Stimulated activated CD8-positive, alpha-beta memory T cell treated with anti-CD3 and anti-CD28 coated beads, Interleukin-4, amount 100 ng/mL, for 1 hour (primary cell): Measurements from ENCODE around the gene HIGD1C.
"Not testable (repeated sequence)": the region's sequence is repeated elsewhere in the genome, so short reads cannot be mapped to it uniquely, and the experiment has no call there.

Source experiments
- DNase-seq, 2 donors: peaks; one replicate each; pipeline ENCODE4 v3.0.0-alpha.2; 2020; ENCODE audit warnings: low read depth in 2 of 2, low spot score in 1 of 2

Gene HIGD1C

DNA sequence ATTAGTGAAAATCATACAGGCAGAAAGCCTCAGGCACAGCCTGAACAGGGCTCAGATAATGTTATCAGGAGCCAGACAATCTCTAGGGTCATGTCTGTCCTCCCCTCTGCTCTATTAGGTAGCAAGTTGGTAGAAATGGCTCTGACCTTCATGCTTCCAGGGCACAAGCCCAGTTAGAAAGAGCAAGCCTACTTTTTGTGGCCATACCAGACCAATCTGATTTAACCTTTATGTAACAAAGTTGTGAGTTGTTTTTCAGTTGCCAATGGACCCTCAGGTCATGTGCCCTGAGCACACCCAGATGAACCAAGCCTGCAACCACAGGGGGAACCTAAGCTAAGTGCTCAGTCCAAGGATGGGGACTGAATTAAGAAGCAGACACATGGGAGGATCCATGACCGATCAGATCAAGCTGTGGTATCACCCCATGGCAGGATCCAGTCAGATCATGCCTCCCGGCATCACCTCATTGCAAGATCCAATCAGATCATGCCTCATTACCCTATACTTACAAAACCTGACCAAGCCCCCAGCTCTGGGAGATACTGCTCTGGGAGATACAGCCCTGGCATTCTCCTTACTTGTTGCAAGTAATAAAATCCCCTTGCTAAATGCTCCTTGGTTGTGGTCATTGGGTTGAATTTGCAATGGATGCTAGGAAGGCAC, 18.8 kb upstream of the HIGD1C start:
- DNase-seq = no peak

DNA sequence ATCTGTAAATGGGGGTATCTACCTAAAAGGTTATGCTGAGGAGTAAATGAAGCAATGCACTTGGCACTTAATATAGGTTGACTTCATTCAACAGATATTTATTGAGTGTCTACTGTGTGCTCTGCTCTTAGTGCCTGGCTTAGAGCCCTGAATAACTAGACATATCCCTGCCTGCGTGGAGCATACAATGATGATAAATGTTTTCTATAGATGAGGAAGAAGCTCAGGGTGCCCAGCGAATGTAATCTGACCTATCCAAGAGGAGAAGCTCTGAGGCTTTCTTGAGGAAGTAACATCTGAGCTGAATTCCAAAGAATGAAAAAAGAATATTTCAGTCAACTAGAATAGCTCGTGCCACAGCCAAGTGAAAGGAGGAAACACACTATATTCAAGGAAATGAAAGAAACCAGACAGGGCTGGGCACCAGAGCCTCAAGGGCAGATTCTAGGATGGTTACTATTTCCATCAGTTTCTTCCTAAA, 17.9 kb upstream of the HIGD1C start:
- no peak for DNase-seq

DNA sequence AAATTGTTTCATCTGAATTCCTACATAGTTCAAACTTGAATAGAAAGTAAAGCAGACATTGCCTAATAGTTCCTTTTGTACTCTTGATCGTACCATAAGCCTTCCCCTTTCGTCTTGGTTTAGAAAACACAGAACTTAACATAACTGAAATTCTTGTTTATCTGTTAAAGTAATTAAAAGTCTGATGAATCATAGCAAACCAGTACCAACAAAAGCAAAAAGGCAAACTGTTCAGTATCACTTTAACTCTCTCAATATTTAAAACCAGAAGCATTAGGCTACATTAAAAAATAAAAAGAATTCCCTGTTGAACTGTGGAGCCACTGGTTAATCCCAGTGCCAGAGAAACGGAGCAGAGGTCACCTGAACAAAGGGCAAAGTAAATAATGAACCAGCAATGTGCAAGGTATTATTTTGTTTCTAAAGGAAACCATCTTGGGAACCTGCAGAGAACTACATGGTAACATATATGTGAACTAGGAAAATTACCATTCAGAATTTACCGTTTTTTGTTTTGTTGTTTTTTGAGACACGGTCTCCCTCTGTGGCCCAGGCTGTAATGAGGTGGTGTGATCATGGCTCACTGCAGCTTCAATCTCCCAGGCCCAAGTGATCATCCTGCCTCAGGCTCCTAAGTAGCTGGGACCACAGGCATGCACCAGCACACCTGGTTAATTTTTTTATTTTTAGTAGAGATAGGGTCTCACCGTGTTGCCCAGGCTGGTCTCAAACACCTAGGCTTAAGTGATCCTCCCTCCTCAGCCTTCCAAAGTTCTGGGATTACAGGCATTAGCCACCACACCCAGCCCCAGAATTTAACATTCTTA, 17.1 kb upstream of the HIGD1C start:
- no peak for DNase-seq

DNA sequence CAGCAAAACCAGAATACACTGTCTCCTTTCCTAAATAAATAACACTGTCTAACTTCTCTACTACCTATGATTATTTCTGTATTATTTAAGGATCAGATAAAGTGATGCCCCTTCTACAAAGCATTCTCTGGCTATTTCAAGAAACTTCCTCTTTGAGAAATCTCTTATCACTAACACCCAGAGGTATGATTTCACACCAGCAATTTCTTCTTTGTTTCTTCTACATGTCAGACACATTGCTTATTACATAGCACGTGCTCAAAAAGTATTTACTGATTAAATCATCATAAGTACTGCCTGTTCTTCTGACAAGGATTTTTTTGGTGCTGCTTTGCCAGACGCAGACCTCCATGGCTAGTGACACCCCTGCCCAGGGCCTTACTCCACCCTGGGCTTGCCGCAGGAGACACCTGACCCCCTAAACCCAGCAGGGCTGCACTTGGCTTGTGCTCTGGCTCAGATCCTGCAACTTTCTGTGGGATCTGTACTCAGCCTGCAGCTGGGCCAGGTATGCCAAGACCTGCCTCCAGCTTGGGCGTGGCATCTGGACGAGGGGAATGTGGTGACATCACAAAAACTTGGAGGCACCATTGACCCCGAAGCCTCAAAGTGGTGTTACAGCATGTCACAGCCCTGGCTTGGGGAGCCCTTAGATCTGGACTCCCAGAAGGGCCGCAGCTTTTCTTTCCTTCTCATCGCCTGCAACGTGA, 15.4 kb upstream of the HIGD1C start:
- no peak for DNase-seq

DNA sequence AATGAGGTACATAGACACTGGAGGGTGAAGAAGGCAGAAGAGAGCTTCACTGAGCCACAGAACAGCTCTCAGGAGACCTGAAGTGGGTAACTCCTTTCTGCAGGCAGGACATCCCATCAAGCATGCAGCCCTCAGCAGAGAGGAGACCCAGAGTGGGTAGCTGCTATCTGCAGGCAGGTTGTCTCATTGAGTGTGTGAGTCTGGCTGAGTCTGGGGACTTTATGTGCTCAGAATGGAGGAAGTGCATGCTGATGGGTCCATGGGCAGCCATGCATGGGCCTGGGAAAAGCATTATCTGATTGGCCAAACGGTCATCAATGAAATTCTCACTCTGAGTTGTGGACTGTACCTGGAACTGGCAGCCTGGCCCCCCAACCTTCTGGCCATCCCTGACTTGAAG, 14.7 kb upstream of the HIGD1C start:
- DNase-seq = no peak

DNA sequence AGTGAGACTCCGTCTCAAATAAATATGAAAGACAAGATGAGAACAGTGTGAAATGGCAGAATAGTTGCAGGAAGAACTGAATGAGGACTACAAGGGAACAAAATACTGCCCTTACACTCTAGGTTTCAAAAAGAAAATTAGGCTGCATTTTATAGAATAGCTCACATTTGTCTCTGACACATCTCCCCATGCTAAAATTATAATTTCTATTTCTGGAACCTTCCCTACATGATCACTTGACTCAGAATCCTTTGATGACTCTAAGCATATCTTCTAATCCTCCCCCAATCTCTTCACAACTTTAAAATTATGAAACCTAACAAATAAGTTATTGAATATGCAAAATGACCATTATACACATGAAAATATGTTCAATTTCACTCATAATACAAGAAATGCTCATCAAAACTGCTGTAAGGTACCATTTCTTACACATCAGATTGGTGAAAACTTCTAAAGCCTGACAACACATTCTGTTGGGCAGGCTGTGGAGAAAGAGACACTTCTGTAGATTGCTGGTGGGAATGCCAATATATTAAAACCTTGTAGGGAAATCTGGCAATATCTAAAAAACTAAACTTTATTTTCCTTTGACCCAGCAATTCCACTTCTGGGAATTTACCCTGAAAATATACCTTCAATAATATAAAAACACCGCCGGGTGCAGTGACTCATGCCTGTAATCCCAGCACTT, 4.3 kb upstream of the HIGD1C start:
- no peak for DNase-seq

DNA sequence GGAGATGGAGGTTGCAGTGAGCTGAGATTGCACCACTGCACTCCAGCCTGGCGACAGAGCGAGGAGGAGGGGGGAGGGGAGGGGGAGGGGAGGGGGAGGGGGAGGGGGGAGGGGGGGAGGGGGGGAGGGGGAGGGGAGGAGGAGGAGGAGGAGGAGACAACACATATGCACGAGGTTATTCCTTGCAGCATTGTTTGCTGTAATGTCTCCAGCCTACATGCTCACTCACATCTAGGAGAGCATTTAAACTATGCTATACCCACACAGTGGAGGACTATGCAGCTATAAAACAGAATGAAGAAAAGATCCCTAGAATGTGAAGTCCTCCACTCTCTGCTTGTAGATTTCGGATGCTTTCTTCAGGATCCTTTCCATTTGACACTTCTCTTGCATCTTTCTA, 3.5 kb upstream of the HIGD1C start:
- DNase-seq = no peak

DNA sequence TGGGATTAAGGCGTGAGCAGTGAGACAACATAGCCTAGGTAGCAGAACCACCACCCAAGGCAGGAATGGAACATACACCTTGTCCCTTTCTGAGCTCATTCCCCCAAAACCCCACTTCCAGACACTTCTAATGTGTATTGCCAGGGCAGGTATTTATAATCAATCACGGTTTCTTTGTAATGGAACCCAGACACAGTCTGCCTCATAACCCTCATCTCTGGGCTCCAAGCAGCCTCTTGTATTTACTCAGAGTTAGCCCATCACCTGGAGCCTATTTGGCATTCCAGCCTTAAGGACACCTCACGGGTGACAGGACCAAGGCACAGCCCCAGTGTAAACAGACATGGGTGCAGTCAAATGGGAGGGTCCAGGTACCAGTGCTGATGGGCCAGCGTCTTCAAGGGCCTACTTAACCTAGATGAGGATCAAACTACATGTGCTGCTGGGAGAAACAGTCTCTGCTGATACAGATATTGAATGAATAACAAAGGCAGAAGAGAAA, 2.5 kb upstream of the HIGD1C start:
- DNase-seq = no peak

DNA sequence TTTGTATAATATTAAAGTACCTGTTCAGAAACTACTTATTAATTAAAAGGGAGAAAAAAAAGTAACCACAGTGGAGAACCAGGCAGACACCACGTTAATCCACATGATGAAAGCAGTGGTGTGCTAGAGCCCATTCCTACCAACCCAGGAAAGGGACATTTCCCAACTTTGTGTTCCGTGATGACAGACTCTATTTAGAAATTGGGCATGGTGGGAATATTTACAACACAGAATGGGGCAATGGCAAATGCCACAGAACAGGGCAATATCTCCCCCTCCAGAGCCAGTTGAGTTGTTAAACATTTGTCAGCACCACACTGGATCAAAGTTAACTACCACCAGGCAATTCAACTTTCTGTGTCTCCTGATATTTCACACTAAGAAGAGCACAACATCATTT, 1.2 kb upstream of the HIGD1C start:
- no peak for DNase-seq

DNA sequence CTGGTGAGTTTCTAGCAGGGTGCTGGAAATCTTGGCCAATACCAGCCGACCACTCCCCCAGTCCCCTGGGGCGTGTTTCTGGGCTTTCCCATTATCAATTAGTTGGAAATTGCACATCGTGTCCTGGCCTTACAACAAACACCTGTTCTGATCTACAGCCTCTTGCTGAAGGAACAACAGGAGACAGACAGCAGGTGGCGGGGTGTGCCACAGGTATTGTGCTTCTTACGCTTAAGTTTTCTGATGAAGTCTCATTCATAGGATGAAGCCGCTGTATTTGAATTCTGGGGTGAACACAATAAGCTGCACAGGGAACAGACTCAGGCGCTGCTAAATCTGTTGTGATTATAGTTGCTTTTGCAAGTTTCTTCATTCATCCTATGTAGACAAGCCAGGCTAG, 703 bp downstream of the HIGD1C start:
- no peak for DNase-seq

DNA sequence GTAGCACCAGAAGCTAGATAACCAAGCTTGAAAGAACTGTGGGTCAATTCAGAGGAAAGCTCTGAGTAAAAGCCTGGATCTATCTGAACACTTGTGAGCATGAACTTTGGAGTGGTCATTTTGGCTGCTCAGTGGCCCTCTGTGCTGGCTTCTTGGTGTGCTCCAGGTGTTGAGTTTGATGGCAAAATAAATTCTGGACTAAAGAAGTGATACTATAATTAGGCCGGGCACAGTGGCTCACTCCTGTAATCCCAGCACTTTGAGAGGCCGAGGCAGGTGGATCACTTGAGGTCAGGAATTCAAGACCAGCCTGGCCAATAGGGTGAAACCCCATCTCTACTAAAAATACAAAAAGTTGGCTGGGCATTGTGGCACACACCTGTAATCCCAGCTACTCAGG, 2.4 kb downstream of the HIGD1C start:
- DNase-seq = not testable (repeated sequence)

DNA sequence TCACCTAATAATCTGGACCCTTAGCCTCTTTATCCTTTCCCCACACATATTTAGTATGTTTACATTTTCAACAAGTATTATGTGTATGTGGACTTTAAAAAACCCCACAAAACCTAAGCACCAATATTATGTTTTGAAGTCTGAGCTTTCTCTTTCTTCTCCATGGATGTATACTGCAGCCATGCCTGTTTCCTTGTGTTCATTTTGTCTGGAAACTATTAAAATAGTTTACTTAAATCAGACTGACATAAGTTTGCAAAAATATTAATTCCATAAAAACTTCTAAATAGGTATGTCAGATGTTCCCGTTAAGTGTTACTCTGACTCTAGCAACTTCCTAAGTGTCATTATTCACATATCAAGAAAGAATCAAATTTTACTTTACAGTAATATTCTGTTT, 2.9 kb downstream of the HIGD1C start:
- DNase-seq = no peak

DNA sequence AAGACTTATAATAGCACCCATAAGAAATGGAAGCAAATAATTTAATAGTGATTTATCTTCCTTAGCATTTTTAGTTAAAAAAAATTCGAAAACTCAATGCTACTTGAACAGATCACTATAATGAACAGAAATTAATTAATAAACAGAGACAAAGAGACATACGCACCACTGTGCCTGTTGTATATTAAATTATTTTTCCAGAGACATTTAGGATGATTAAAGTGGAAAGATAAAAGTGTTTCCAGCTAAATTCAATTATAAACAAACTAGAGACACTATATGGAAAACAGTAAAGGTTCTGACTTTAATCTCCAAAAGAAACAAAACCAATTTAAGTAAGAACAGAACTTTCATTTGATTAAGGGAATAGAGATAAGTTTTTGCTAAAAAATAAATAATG, 3.4 kb downstream of the HIGD1C start:
- no peak for DNase-seq

DNA sequence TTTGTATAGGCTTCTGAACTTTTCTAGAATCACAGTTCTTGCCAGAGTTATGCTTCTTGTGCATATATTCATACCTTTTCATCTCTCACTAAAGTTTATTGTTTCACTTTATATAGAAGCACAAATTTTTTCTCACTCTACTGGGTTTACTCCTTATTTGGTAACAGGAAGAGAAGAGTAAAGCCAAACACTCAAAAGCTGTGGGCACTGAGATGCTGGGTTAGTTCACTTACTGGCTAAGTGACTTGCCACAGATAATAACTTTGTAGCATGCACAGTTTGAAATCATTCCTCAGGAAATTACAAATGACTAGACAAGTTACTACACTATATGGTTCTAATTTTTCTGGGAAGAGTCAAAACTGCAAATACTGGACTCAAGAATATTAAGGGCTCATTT, 7.8 kb downstream of the HIGD1C start:
- DNase-seq = no peak

DNA sequence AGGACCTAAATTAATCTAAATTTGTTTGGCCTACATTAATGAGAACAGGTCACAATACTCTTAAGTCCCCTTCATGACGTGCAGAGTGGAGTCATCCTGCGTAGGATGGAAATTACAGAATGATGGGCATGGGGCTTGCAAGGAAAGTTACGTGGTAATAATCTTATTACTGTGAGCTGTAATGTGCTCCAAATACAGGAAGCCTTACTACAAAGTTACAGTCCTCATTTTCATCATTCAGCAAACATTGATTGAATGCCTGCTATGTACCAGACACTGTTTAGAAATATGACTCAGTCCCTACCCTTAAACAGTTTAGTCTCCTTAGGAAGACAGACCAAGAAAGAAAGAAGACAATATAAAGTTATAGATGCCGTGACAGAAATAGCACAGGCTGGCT, 9.4 kb downstream of the HIGD1C start:
- DNase-seq = no peak

DNA sequence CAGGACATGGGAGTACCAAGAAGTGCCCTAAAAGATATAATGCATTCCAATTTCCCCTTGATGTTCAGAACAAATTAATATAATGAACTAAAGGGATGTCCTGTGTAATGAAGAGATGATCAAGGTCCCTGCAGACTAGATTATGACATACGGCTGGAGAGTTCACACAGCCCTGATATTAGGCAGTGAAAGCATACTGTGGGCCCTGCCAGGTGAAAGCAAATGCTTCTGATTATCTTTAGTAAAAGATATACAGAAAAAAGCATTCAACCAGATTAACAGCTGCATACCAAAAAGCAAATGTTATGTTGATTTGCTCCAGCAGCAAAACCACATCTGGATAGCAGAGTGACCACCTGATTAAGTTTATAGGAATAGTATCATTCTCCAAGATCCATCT, 12.1 kb downstream of the HIGD1C start:
- DNase-seq = no peak

DNA sequence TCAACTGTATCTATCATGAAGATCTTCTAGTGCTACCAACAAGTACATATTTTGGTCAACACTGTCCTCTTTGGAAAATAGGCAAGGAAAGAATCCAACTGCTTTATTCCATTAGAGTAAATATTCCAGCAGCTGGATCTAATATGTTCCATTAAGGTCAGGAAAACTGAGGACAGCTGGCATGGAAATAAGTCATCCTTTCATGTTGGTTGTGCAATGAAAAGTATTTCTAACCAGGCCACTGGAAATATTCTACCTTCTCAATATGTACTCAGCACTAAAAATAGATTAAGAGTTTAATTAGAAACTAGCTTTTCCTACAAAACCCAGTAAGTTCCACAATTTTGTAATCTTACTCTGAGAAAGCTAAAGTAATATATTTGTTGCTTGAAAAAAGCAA, 19.6 kb downstream of the HIGD1C start:
- DNase-seq = no peak

DNA sequence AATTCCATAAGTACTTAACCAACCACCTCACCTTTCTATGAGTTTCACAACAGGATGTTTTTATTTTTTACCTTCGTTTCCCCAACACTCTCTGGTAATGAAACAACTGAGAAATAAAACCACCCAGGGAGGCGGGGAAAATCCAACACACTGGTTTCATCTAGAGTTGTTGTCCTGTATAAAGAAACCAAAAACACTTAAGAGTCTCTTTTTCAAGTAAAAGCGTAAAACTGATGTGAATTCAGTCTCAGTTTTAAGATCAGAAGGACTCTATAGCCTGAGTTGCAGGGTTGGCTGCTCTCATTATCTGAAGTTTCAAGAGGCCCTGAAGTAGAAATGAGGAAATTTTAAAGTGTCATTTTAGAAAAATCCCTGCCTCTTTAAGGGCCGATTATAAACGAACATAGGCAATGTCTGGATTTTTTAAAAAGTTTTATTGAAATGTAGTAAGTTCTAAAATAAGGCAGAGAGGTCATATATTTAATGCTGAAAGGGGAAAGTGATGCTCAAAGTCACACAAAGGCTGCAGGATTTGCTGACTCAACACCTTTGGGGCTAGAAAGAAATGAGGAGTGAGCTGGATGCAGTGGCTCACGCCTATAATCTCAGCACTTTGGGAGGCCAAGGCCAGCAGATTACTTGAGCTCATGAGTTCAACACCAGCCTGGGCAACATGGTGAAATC, 27.2 kb downstream of the HIGD1C start:
- no peak for DNase-seq

DNA sequence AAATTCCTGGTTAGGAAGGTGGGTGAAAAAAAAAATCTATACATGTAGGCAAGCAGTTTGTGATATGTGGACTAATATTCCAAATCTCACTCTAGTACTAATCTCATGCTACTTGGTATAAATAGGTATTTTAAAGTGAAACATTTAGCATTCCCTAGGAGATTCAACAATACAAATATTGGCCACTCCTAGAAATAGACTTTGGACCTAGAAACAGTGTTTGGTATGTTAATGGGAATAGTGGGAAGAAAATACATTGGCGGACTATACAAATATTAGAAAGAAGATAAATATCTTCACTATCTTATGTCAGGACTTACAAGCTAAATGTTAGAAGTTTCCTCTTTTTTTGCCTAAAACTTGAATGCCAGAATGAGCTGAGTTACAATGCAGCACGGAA, 28.2 kb downstream of the HIGD1C start:
- DNase-seq = no peak

DNA sequence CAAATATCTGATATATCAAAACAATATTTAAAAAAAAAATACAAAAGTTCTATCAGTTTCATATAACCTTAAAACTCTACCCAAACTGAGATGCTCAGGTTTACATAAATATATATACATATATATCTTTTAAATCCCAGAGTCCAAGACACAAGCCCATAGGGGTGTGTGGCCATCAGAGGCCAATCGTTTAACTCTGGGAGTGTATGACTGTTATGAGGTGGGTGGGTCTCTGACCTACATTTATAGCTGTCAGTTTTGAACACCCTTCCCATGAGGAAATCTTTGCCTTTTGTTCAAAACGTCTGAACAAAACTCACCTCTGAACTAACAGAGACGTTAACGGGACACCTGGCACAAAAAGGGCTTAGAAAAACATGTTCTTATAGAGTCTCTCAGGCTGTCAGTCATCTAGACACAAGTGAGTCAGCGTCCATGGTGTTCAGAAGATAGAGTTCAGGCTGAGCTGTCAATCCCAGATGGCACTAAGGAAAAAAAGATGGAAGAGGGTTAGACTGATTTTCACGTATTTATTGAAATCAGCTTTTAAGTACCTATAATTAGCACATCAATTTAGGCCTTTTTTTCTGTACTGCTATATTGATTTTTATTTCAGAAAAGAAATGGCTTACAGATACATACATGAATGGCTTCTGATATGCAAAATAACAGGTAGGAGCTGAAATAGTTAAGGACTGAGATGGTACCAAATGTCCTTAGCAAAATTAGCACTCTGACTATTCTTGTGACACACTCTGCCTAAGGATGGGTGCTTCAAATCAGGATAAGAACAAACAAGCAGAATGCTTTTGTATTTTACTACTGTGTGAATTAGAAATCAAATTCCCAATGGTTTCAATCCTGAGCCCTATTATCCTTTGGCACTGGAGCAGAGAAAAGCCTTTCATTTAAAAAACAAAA, 29.2 kb downstream of the HIGD1C start:
- no peak for DNase-seq
